Choroid plexus epithelial cell (primary cell): ENCODE data around the gene KIF17.

Experiments
- DNase-seq: peaks from one replicate; pipeline ENCODE4 v3.0.0-alpha.2; 2010; ENCODE audit warnings: low read depth
- H3K4me3 ChIP-seq: 2 replicates; pipeline ENCODE4 v1.5.1; 2011; ENCODE audit warnings: low read depth, mild to moderate bottlenecking, control low read depth, low read length, moderate library complexity
- TF ChIP-seq, protein P1 (sequence below): conservative IDR thresholded peaks from 2 replicates; pipeline ENCODE4 v1.5.1; 2011; ENCODE audit warnings: low read depth, mild to moderate bottlenecking, control low read depth, inconsistent platforms, low read length, moderate library complexity

Gene KIF17

GRCh38 chr1:20716232-20716631 lies 1.6 kb downstream of the KIF17 start:
- DNase-seq, result no peak
- TF ChIP-seq, protein P1, sequence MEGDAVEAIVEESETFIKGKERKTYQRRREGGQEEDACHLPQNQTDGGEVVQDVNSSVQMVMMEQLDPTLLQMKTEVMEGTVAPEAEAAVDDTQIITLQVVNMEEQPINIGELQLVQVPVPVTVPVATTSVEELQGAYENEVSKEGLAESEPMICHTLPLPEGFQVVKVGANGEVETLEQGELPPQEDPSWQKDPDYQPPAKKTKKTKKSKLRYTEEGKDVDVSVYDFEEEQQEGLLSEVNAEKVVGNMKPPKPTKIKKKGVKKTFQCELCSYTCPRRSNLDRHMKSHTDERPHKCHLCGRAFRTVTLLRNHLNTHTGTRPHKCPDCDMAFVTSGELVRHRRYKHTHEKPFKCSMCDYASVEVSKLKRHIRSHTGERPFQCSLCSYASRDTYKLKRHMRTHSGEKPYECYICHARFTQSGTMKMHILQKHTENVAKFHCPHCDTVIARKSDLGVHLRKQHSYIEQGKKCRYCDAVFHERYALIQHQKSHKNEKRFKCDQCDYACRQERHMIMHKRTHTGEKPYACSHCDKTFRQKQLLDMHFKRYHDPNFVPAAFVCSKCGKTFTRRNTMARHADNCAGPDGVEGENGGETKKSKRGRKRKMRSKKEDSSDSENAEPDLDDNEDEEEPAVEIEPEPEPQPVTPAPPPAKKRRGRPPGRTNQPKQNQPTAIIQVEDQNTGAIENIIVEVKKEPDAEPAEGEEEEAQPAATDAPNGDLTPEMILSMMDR, result no peak
- no peak overlapping the region for H3K4me3 ChIP-seq

DNA sequence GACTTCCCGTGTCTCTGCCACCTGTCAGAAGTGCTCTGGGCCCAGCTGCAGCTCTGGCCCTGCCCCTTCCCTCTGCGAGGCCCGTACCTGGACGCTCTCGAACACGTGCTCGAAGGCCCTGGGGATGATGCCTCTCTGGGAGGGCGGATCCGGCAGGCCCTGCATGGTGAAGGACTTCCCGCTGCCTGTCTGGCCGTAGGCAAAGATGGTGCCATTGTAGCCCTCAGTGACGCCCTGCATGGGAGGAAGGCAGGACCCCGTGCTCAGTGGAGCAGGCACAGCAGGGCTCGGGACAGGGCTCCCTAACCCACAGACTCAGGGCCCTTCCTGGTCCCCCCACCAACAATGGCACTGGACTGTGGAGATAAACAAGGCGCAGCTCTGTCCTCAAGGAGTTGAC lies 2.4 kb downstream of the KIF17 start:
- no peak for DNase-seq
- no peak overlapping the region for H3K4me3 ChIP-seq
- TF ChIP-seq, protein P1, result no peak

GRCh38 chr1:20713440-20713839 lies 4.4 kb downstream of the KIF17 start:
- no peak for DNase-seq
- TF ChIP-seq, protein P1, result no peak
- H3K4me3 ChIP-seq, result no peak overlapping the region

- TF ChIP-seq, protein P1, result no peak
- no peak for DNase-seq
- H3K4me3 ChIP-seq, result no peak overlapping the region
Measured at GRCh38 chr1:20712215-20712577, 5.6 kb downstream of the KIF17 start.

DNA sequence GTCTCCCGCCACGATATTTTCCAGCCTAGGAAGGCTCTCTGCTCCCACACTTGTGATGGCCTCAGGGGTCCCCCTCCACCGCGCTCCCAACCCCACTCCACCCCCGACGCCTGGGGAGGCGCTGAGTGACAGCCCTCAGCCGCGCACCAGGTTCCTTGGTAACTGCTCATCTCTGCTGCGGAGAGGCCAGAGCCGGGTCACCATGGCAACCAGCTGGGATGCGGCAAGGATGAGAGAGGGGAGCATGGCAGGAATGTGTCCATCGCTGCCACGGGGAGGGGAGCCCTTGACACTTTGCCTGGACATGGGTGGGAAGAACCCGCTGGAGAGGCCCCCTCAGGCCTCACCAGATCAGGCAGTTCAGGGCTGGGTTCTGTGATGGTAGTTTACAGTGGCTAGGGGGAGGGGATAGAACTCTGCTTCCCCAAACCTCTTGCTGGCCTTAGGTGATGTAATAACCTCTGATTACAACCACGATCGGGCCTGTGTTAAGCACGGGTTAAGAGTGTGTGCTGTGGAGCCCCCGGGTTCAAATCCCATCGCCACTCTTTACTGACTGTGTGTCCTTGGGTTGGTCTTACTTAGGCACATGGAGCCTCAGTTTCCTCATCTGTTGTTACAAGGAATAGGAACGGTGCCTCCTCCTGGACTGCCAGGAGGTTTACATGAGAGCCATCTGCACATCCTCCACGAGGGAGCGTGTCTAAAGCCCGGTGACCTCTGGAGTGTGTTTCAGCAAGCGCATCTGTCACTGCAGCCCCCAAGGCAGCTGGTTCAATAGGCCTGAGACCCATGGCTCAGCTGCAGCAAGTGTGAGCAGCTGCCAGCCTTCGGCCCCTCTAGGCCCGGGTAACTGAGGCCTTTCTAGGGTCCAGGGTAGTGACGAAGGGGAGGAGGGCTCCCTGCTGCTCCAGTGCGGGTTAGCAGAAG lies 6.3 kb downstream of the KIF17 start:
- no peak for DNase-seq
- no peak overlapping the region for H3K4me3 ChIP-seq
- TF ChIP-seq, protein P1, result no peak

GRCh38 chr1:20710469-20711284 lies 7.1 kb downstream of the KIF17 start:
- no peak overlapping the region for H3K4me3 ChIP-seq
- no peak for DNase-seq
- TF ChIP-seq, protein P1, result no peak
